ENCODE results near the gene WHRN. TPM values are rescaled to one million over a fixed set of nuclear protein-coding genes. Genes with fewer than 3 reads are reported as not detected.

The WHRN gene
- total RNA-seq, 1 donor: 5.4 TPM

DNA sequence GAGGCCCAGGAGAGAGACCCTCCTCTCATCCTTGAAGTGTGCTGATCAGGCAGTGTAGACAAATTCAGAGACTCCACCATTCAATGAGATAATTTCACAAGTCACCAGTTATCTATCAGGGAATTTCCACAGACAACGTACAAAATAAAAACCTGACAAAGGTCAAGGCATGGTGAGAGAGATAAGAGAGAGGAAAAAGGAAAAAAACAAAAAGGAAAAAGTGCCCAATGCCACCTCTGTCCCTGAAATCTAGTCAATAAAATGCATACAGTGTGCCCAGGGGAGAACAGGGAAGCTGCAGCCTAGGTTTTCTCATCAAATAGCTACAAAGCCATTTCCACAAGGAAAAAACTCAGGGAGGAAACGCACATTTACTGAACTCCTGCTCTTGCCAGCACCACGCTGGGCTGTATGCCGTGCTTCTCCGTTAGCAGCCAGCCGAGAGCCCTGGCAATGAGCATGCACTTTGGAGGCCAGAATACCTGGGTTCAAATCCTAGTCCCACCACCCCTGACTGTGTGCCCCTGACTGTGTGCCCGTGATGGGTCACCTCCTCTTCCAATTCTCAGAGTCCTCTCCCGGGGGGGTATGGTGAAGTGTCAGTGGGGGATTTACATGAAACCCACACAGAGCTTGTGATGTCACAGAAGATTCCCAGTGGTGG is 11.6 kb downstream of the WHRN start:
- DNase-seq (ENCODE audit: low read depth in 2 of 3, low spot score in 2 of 3): no peak

DNA sequence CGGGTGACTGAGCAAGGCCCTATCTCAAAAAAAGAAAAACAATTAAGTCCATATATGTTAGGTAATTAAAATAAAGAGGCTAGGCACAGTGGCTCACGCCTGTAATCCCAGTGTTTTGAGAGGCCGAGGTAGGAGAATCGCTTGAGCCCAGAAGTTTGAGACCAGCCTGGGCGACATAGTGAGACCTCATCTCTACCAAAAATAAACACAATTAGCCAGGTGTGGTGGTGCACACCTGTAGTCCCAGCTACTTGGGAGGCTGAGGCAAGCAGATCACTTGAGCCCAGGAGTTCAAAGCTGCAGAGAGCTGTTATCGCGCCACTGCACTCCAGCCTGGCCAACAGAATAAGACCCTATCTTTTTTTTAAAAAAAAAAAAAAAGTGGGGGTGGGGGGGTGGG is 12.3 kb downstream of the WHRN start:
- DNase-seq (ENCODE audit: low read depth in 2 of 3, low spot score in 2 of 3): no peak

DNA sequence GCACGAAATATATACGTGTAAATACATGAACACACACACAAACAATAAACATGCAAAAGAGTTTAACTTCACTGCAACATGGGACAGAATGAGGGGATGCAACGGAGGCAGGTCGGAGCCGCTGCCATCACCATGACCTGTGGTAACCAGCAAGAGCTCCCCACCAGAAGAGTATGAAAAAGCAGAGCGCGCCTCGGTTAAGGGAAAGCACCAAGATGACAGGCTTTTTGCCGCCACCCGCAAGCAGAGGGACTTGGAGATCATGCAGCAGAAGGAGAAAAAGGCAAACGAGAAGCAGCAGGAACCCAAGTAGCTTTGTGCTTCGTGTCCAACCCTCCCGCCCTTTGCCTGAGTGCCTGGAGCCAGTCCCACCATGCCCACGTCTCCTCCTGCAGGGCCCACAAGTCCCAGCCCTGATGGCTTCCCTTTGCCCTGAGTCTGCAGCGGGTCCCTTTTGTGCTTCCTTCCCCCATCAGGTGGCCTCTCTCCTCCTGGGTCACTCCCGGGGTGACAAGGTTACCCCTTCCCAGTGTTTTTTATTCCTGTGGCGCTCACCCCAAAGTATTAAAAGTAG is 13.8 kb downstream of the WHRN start:
- no peak for DNase-seq (ENCODE audit: low read depth in 2 of 3, low spot score in 2 of 3)

DNA sequence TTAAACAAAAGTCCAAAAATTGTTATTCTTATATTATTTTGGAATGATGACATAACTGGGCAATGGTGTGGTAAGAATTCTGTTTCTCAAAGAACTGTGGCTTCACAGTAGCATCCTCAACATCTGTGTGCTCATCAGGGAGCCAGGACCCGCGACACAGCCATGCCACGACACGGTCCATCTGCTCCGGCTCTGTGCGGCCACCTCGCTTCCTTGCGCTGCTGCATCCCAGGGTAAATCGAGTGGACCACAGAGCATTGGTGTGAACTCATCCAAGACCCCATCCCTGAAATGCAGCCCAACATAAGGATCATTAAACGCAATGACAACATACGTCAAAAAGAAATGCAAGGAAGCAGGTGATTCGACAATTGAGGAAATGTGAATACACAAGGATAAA is 15.3 kb downstream of the WHRN start:
- no peak for DNase-seq (ENCODE audit: low read depth in 2 of 3, low spot score in 2 of 3)

DNA sequence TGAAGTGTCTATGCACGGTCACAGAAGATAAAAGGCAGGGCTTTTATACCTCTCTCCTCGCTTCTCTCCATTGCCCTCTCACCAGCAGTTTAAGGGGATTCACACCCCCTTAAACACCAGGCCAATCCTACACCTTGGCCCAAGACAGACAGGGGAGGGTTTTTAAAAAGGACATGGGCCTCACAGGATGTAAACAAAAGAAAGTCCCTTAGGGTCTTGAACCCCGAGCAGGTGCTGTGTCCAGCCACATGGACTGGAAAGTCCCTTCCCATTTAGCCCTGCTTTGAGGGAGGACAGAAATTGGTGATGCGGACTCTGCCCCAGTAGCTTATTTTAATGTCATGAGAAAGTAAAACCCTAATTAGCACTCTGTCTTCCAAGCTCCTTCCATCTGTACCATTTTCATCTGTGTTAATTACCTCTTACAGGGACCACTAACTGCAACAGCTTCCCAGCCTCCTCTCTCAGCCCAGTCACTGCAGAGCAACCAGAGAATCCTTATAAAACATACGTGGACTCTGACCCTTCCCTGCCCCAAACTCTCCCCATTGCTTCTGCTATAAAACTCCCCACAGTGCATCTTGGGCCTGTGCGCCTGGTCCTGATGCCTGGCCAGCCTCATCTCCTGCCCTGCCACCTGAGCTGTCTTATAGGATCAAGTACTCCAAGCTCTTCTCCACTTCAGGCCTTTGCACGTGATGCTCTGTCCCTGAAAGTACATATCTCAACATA is 16.7 kb downstream of the WHRN start:
- no peak for DNase-seq (ENCODE audit: low read depth in 2 of 3, low spot score in 2 of 3)

DNA sequence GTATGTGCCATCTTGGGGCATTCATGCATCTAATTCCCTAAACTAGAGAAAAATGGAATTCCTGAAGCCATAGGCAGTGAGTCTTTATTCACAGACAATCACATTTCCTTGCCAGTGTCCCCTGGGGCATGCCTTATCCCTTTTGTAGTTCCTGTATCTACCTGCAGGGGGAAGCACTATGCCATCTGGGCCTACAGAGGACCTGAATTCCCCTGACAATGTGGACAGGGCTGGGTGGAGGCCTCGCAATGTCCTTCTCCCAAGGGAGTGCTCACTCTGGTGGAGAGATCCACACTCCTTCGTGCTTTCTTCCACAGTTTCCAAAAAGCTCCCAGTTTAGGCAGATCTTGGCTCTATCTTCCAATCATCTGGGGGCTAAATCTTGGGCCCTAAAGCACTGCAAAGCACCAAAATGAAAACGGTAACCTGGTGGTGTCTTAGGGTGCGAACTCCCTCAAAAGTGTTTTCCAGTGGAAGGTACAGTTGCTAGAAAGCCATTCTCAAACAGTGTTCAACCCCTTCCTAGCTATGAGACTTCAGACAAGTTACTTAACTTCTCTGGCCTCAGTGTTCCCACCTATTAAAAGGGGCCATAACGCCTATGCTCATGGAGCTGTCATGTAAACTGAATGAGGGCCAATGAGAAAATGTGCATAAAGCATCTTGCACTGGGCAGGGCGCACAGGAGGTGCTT is 17.5 kb downstream of the WHRN start:
- DNase-seq (ENCODE audit: low read depth in 2 of 3, low spot score in 2 of 3): peak; percentile 52 to 86 (median 59)

DNA sequence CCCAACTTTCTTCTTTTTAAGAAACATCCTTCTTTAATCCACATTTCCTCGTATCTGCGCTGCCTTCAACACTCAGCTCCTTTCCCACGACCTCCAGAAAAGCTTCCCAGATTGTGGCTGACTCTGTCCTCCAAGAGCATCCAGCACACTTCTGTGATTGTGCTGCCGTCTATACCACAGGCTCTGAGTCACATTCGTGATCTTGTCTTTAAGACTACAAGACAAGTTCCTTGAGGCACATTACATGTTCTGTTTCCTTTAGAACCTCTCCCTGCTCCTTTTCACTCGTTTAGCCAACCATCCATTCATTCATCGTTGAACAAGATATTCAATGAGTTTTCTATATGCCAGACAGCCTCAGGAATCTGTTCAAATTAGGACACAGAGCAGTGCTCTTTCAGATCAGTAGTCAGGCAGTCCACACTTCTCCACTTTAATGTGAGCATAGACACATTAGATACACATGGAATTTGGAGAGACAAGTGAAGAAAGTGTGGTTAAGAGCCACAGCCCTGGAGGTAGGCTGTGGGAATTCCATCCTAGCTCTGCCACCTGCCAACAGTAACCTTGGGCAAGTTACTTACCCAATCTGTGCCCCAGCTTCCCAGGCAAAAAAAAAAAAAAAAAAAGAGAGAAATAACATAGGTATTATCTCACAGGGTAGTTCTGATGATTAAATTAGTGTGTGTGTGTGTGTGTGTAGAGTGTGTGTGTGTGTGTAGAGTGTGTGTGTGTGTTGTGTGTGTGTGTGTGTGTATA is 18.9 kb downstream of the WHRN start:
- no peak for DNase-seq (ENCODE audit: low read depth in 2 of 3, low spot score in 2 of 3)

DNA sequence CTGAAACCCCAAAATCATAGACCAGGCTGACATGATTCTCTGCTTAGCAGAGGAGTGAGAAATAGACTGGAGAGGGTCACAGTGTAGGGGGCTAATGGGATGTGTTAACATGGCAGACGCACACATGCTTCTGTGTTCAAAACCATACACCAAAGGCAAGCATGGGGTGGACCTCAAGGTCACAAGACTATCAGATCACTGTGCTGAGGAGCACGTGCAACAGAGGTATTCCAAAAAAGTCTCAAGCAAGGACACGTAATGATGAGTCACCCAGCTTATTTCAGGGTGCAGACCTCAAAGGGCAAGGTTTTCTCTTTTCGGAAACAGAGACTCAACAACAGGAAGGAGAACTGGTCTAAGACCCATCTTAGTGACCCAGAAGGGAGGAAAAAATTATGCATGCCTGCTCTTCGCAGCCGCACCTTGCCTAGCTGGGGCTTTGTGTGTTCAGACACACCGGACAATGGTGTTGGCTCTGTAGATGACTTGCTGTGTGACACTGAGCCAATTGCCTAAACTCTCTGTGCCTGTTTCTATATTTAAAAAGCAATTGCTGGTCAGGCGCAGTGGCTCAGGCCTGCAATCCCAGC is 20.3 kb downstream of the WHRN start:
- peak in 2 of 3 donors; percentile 29 to 36 for DNase-seq (ENCODE audit: low read depth in 2 of 3, low spot score in 2 of 3)

DNA sequence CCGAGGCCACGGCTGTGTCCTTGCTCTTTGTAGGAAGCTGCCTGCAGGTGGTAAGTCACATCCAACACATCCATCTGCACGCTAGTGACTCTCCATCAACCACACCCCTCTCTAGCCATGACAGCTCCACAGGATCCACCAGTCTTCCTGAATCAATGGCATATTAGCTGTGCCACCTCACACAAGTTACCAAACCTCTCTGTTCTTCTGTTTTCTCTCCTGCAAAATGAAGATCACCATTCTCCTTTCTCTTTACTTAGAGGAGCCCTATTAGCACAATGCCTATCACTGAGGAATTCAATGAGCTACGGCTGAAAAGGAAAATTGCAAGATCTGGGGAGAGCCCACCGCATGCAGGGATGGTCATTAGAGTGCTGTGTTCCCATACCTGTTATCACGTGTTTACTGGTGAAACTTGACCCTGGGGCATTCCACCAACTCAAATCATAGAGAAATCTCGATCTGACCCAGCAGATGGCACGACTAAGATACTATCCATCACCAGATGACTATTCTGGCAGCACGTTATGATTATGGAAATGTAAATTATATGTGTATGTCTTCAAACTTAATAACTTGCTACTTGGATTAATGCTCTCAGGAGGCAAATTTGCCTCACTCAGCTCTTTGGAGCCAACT is 20.9 kb downstream of the WHRN start:
- no peak for DNase-seq (ENCODE audit: low read depth in 2 of 3, low spot score in 2 of 3)

DNA sequence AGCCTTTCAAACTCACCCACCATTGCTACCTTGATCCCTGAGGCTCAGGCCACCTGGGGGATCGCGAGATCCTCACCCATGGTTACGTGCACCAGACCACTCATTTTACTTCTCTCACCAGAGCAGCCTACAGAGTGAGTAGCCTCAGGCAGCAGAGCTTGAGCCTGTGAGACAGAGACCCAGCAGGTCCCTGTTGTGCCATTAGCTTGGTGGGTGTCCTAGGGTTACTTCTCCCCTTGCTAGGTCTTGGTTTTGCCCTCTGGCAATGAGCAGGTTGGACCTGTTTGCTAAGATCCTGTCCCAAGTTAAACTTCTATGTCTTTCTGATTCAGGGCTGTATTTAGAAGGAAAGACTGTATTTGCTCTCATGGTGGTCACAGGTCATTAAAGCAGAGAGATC is 21.8 kb downstream of the WHRN start:
- DNase-seq (ENCODE audit: low read depth in 2 of 3, low spot score in 2 of 3): no peak

DNA sequence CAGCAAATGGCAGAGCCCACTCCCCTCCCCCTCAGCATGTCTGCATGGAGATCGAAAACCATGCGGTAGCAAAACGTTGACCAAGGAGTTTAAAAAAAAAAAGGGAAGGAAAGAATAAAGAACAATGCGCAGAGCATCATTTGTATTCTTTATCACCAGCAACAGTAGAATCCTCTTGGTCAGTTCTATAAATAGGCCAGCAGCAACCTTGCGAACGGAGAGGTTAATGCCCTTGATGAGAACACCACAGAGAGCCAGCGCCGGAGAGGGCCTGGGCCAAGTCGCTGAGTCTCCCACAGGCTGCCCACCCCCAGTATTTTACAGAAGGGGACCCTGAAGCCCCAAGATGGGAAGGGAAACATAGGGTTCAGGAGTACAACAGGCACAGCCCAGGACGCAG is 22.7 kb downstream of the WHRN start:
- DNase-seq (ENCODE audit: low read depth in 2 of 3, low spot score in 2 of 3): peak in 1 of 3 donors; percentile 24

DNA sequence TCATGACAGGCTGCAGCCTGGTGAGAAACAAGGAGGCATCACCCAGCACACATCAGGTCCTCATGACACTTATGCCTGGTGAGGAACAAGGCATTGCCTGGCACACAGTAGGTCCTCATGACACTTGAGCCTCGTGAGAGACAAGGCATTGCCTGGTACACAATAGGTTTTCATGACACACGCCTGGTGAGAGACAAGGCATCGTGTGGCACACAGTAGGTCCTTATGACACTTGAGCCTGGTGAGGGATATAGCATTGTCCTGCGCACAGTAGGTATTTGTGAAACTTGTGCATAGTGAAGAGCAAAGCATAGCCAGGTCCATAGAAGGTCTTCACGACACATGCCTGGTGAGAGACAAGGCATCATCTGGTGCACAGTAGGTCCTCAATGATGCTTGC is 23.5 kb downstream of the WHRN start:
- no peak for DNase-seq (ENCODE audit: low read depth in 2 of 3, low spot score in 2 of 3)

DNA sequence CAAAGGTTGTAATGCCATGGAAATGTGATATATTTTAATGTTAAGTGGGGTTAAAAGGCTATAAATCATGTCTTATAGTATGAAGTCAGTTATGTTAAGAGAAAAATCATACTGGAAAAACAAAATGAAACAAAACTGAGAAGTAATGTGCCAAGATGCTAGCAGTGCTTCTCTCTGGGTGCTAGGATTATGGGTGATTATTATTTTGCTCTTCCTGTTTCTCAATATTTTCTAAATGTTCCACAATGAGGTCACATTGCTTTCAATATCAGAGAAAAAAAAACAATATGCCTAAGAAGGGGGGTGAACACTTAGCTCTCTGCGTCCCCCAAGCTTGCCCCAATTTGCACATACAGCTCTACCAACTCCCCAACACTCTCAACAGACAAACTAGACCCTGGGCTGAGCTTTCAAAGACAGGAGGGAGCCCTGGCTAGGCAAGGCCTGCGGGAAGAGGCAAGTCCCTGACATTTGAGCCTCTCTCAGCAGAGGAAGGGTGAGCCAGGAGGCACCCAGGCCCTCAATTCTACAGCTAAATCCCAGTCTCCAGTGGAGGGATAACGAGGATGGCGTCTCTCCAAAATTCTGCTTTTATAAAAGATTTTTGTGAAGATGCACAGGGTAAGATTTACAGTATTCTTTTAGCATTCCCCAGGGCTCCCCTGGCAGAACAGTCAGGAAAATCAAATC is 24.4 kb downstream of the WHRN start:
- DNase-seq (ENCODE audit: low read depth in 2 of 3, low spot score in 2 of 3): peak in 1 of 3 donors; percentile 12

DNA sequence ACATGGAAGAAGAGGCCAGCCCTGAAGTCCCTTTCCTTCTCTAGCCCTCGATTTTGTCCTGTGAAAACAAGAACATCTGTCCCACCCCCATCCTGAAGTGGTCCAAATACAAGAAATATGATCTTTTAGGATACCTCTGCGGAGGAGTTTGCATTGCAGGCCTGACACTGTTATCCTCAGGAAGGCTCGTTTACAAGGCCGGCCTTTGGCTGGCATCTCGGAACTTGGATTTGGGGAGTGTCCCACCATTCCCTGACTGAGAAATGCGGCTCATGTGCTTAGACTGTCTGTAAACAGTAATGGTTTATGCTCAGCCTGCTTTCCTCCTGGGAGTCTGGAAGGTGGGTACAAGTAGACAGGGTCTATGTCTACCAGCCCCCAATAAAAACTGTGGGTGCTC is 26.4 kb downstream of the WHRN start:
- DNase-seq (ENCODE audit: low read depth in 2 of 3, low spot score in 2 of 3): no peak

DNA sequence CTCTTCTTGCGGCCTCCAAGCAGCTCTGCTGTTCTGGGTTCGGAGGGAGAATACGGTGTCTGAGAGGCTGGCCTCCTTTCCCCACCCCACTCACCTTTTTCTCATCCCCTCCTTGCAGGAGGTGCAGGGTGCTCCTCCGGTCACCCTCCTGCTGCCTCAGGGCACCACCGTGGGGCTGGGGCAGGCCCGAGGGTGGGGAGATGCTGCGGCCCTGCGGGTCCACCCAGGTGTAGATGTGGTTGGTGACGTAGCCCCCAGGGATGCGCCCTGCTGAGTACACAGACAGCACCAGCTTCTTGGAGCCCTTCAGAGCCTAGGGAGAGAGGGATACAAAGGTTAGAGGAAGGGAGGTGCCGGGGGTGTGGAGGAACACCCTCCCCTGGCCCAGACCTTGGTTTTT is 26.8 kb downstream of the WHRN start:
- no peak for DNase-seq (ENCODE audit: low read depth in 2 of 3, low spot score in 2 of 3)

DNA sequence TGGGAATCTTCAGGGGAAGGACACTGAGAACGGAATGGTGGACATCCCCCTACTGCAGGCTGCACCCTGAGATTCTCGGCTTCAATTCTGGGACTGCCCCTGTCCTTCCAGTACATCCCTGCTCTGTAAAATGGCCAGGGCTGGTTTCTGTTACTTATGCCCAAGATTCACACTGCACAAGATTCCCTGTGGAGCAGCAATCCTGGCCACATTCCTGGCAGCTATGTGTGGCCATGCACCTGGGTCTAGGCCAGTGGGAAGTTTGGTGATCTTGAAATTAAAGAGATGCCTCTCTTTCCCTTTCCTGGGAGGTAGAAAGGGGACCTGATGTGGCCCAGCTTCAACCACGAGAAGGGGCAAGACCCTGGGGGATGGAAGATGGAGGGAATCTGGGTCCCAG is 27.6 kb downstream of the WHRN start:
- no peak for DNase-seq (ENCODE audit: low read depth in 2 of 3, low spot score in 2 of 3)

DNA sequence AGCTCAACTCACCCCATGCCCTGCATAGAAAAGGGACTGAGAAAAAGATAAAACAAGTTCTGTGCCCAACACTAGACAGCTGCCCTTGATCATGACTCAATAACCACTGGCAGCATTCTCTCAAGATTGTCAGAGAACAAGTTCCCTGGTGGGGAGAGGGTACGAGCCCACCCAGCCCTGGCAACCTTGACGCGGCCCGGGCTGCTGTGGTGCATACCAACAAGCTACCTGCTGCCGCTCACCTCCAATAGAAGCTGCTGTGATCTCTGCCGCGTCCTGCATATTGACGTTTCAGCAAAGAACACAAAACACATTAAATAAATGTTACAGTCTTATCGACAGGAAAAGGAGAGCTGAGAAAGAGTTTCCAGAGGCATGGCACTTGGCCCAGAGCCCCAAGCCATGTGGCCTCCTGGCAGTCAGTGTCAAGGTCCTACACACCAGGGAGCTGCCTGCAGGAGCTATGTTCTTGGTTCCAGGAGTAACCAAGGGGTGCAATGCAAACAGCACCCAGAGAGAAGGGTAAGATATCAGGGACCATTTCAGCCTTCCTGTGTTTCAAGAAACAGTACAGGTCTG is 28.3 kb downstream of the WHRN start:
- DNase-seq (ENCODE audit: low read depth in 2 of 3, low spot score in 2 of 3): no peak

DNA sequence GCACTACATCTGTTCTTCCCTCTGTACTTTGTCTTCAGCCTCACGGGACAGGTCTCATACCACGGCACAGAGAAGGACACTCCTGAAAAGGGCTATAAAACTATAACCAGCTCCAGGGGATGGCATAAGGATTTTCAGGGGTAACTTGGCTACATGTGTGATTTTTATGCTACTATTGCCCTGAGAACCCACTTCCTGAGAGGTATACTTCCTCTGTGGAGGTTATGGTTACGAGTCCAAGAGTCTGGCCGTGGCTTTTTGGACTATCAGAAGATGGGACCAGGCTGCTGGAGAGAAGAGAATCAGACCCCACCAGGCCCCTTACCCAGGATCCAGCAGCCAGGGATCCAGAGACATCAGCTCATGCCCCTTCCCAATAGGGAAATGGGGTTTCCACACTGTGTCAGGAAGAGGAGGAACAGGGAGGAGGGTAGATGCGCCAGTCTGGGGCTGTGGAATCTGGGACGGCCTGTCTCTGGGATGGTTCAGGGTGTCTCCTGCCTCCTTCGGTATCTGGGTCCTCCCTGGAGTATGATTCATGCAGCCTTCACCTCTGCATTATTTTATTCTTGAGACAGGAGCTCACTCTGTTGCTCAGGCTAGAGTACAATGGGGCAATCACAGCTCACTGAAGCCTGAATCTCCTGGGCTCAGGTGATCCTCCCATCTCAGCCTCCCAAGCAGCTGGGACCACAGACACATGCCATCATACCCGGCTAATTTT is 29.7 kb downstream of the WHRN start:
- DNase-seq (ENCODE audit: low read depth in 2 of 3, low spot score in 2 of 3): peak in 1 of 3 donors; percentile 17

All from hematopoietic multipotent progenitor cell (in vitro differentiated cells).